Hepatocyte (in vitro differentiated cells): ENCODE data around the gene SMPDL3B. TPM values are rescaled to one million over a fixed set of nuclear protein-coding genes. Genes with fewer than 3 reads are reported as not detected.

Experiments used
- DNase-seq: peaks from one replicate; pipeline ENCODE4 v3.0.0-alpha.2; 2016; ENCODE audit warnings: low spot score
- H2AFZ ChIP-seq: fragments of 200-600 bp; sonication (generic); 2 replicates; pipeline ENCODE4 v1.6.0; 2016; ENCODE audit warnings: antibody characterized with exemption, mild to moderate bottlenecking
- H3K27ac ChIP-seq: fragments of 200-600 bp; sonication (generic); 2 replicates; pipeline ENCODE4 v1.5.1; 2016; ENCODE audit warnings: mild to moderate bottlenecking
- H3K27me3 ChIP-seq: fragments of 200-600 bp; sonication (generic); 2 replicates; pipeline ENCODE4 v1.6.1; 2016
- H3K36me3 ChIP-seq: fragments of 200-600 bp; sonication (generic); replicated peaks from 2 replicates; pipeline ENCODE4 v1.5.1; 2016; ENCODE audit warnings: low read depth; ENCODE audit not compliant: insufficient read depth
- H3K4me1 ChIP-seq: fragments of 200-600 bp; sonication (generic); 2 replicates; pipeline ENCODE4 v1.5.1; 2016; ENCODE audit warnings: mild to moderate bottlenecking, moderate library complexity; ENCODE audit not compliant: insufficient read depth
- H3K4me2 ChIP-seq: fragments of 200-600 bp; sonication (generic); 2 replicates; pipeline ENCODE4 v1.6.0; 2016
- H3K4me3 ChIP-seq: fragments of 200-600 bp; sonication (generic); 2 replicates; pipeline ENCODE4 v1.5.1; 2016; ENCODE audit warnings: mild to moderate bottlenecking
- H3K79me2 ChIP-seq: fragments of 200-600 bp; sonication (generic); 2 replicates; pipeline ENCODE4 v1.6.0; 2017; ENCODE audit warnings: mild to moderate bottlenecking
- H3K9me2 ChIP-seq: fragments of 200-600 bp; sonication (generic); replicated peaks from 2 replicates; pipeline ENCODE4 v1.6.0; 2017; ENCODE audit warnings: mild to moderate bottlenecking; ENCODE audit not compliant: insufficient read depth
- H3K9me3 ChIP-seq: fragments of 200-600 bp; sonication (generic); 2 replicates; pipeline ENCODE4 v1.5.1; 2016; ENCODE audit warnings: low read depth, mild to moderate bottlenecking
- H4K20me1 ChIP-seq: fragments of 200-600 bp; sonication (generic); 2 replicates; pipeline ENCODE4 v1.6.0; 2016; ENCODE audit warnings: mild to moderate bottlenecking; ENCODE audit not compliant: insufficient read depth, poor library complexity, severe bottlenecking
- EZH2 ChIP-seq: fragments of 200-600 bp; sonication (generic); IDR thresholded peaks from 2 replicates; pipeline ENCODE4 v1.6.1; 2016; ENCODE audit warnings: antibody characterized with exemption, mild to moderate bottlenecking, borderline replicate concordance
- EZH2phosphoT487 ChIP-seq: fragments of 200-600 bp; sonication (generic); IDR thresholded peaks from one replicate; pipeline ENCODE4 v1.6.1; 2018; ENCODE audit warnings: antibody characterized with exemption, mild to moderate bottlenecking, low read depth, moderate library complexity; ENCODE audit not compliant: unreplicated experiment, severe bottlenecking
- WGBS: methylation state at CpG from one replicate; pipeline ENCODE4 v1.1.6; 2016; ENCODE audit warnings: low lambda C conversion rate; ENCODE audit errors: missing lambda C conversion rate; 5-methylcytosine and 5-hydroxymethylcytosine counted together
- polyA plus RNA-seq: library from polyadenylated mRNA; unstranded; fragments of >200 nt; fragmentation: Nextera tagmentation; extraction: Ambion mirVana; gene quantifications from 2 replicates; pipeline ENCODE4 v1.2.1, GENCODE V29; 2016
- total RNA-seq: library from RNA; depleted of rRNA; stranded (reverse); fragments of >200 nt; gene quantifications from 2 replicates; pipeline ENCODE4 v1.2.3, GENCODE V29; 2014
- TF ChIP-seq, protein P1 (sequence below): fragments of 200-600 bp; sonication (generic); IDR thresholded peaks from 2 replicates; pipeline ENCODE4 v1.5.1; 2016; ENCODE audit warnings: antibody characterized with exemption, mild to moderate bottlenecking; ENCODE audit not compliant: poor library complexity

SMPDL3B gene
- total and polyA plus RNA-seq, 2 experiments from 2014 or later: 16.2 to 17.3 TPM

GRCh38 chr1:27949027-27949426, 14.2 kb downstream of the SMPDL3B start:
- 93% methylated on average over 8 of the region's 8 CpGs for WGBS
- Histone ChIP-seq H3K9me3 (no peaks in the 10 kb centered on the region), H3K9me2 (no peaks in the 10 kb centered on the region), H3K79me2 (no peaks in the 10 kb centered on the region), H3K36me3 (no peaks in the 10 kb centered on the region), H3K27ac (no peak overlapping the region), H3K4me1 (no peaks in the 10 kb centered on the region), H3K4me2 (no peak overlapping the region), H3K27me3 (no peaks in the 10 kb centered on the region), H2AFZ (no peak overlapping the region), H3K4me3 (no peak overlapping the region), H4K20me1 (no peaks in the 10 kb centered on the region)
- TF ChIP-seq, protein P1, sequence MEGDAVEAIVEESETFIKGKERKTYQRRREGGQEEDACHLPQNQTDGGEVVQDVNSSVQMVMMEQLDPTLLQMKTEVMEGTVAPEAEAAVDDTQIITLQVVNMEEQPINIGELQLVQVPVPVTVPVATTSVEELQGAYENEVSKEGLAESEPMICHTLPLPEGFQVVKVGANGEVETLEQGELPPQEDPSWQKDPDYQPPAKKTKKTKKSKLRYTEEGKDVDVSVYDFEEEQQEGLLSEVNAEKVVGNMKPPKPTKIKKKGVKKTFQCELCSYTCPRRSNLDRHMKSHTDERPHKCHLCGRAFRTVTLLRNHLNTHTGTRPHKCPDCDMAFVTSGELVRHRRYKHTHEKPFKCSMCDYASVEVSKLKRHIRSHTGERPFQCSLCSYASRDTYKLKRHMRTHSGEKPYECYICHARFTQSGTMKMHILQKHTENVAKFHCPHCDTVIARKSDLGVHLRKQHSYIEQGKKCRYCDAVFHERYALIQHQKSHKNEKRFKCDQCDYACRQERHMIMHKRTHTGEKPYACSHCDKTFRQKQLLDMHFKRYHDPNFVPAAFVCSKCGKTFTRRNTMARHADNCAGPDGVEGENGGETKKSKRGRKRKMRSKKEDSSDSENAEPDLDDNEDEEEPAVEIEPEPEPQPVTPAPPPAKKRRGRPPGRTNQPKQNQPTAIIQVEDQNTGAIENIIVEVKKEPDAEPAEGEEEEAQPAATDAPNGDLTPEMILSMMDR: no peak
- TF ChIP-seq EZH2: no peak
- TF ChIP-seq EZH2phosphoT487: no peak
- no peak for DNase-seq

GRCh38 chr1:27951396-27951795, 16.6 kb downstream of the SMPDL3B start:
- no peak for DNase-seq
- WGBS: 56% methylated on average over 3 of the region's 3 CpGs
- no peaks in the 10 kb centered on the region for H3K9me3 ChIP-seq

DNA sequence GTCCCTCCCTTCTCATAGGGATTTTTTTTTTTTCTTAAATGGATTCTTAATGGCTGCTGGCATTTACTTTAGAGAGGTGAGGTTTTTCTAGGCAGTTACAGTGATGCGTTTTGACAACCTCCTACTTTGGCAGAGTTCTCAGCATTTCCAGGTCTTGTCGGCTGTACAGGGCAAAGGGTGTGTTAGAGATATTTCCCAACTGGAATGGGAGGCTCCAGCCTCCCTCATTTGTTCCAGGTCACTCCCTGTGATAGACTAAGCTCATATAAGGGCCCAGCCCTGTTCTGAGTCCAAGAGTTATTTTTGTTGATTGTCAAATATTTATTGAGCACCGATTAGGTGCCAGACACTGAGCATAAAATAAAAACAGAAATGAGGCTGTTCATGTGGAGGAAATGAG, 17.3 kb downstream of the SMPDL3B start:
- H2AFZ ChIP-seq: no peak overlapping the region
- DNase-seq: no peak
- no peaks in the 10 kb centered on the region for H3K4me1 ChIP-seq
- no peak overlapping the region for H3K4me2 ChIP-seq
- no peak overlapping the region for H3K27ac ChIP-seq
- no peaks in the 10 kb centered on the region for H4K20me1 ChIP-seq
- no peaks in the 10 kb centered on the region for H3K9me2 ChIP-seq
- H3K9me3 ChIP-seq: no peaks in the 10 kb centered on the region
- 78% methylated on average over 3 of the region's 3 CpGs for WGBS
- TF ChIP-seq EZH2phosphoT487 (no peak), EZH2 (no peak)
- TF ChIP-seq, protein P1: no peak
- H3K36me3 ChIP-seq: no peaks in the 10 kb centered on the region
- no peaks in the 10 kb centered on the region for H3K27me3 ChIP-seq
- no peak overlapping the region for H3K4me3 ChIP-seq
- no peaks in the 10 kb centered on the region for H3K79me2 ChIP-seq

More at GRCh38 chr1:27951396-27951795, 16.6 kb downstream of the SMPDL3B start:
- no peaks in the 10 kb centered on the region for H3K79me2 ChIP-seq
- H3K4me2 ChIP-seq: no peak overlapping the region
- H3K4me3 ChIP-seq: no peak overlapping the region
- H4K20me1 ChIP-seq: no peaks in the 10 kb centered on the region
- no peaks in the 10 kb centered on the region for H3K9me2 ChIP-seq
- no peaks in the 10 kb centered on the region for H3K4me1 ChIP-seq
- TF ChIP-seq, protein P1: no peak
- TF ChIP-seq EZH2: no peak
- TF ChIP-seq EZH2phosphoT487: no peak
- H3K27ac ChIP-seq: no peak overlapping the region
- no peaks in the 10 kb centered on the region for H3K36me3 ChIP-seq
- H3K27me3 ChIP-seq: no peaks in the 10 kb centered on the region
- H2AFZ ChIP-seq: no peak overlapping the region

- Histone ChIP-seq H3K9me2 (no peaks in the 10 kb centered on the region), H3K27ac (no peak overlapping the region), H3K36me3 (no peaks in the 10 kb centered on the region), H3K27me3 (no peaks in the 10 kb centered on the region), H3K79me2 (no peaks in the 10 kb centered on the region), H3K4me3 (no peak overlapping the region), H3K4me2 (no peak overlapping the region), H3K9me3 (no peaks in the 10 kb centered on the region), H3K4me1 (peaks cover 5% of the 10 kb centered on the region), H2AFZ (no peak overlapping the region), H4K20me1 (no peaks in the 10 kb centered on the region)
- no peak for DNase-seq
- 94% methylated on average over 10 of the region's 10 CpGs for WGBS
- TF ChIP-seq EZH2 (no peak), EZH2phosphoT487 (no peak)
- TF ChIP-seq, protein P1: no peak
These were observed 19.4 kb downstream of the SMPDL3B start for GRCh38 chr1:27954186-27954585.
